HG03520 (cell line): ENCODE measurements around the gene AMMECR1.
A peak's percentile ranks its signal among the peaks of the same experiment; 100 is the strongest.
"Not testable (repeated sequence)": the region's sequence is repeated elsewhere in the genome, so short reads cannot be mapped to it uniquely, and the experiment has no call there.

Source experiments
- ATAC-seq: cut with Tn5 transposase; IDR thresholded peaks from one replicate; pipeline ENCODE4 v1.9.1; 2021; ENCODE audit warnings: mild to moderate bottlenecking, moderate library complexity; ENCODE audit not compliant: unreplicated experiment

AMMECR1 gene

GRCh38 chrX:110173192-110174175 lies 144.4 kb downstream of the AMMECR1 start:
- ATAC-seq, result no peak

- ATAC-seq, result peak; percentile 99
These were observed 145.7 kb downstream of the AMMECR1 start for GRCh38 chrX:110172215-110172614.

- ATAC-seq, result no peak
These were observed 146.4 kb downstream of the AMMECR1 start for GRCh38 chrX:110171442-110171841.

- ATAC-seq, result no peak
These were observed 147.9 kb downstream of the AMMECR1 start for GRCh38 chrX:110170029-110170428.

- no peak for ATAC-seq
These were observed 149.3 kb downstream of the AMMECR1 start for GRCh38 chrX:110168585-110168984.

GRCh38 chrX:110167952-110168451 lies 149.9 kb downstream of the AMMECR1 start:
- ATAC-seq, result no peak

GRCh38 chrX:110163488-110163887 lies 154.4 kb downstream of the AMMECR1 start:
- no peak for ATAC-seq

- ATAC-seq, result no peak
These were observed 155.0 kb downstream of the AMMECR1 start for GRCh38 chrX:110162867-110163266.

GRCh38 chrX:110162131-110162530 lies 155.8 kb downstream of the AMMECR1 start:
- no peak for ATAC-seq

GRCh38 chrX:110161361-110161686 lies 156.6 kb downstream of the AMMECR1 start:
- ATAC-seq, result no peak

GRCh38 chrX:110159865-110160264 lies 158.0 kb downstream of the AMMECR1 start:
- no peak for ATAC-seq

GRCh38 chrX:110159235-110159634 lies 158.7 kb downstream of the AMMECR1 start:
- ATAC-seq, result no peak

- no peak for ATAC-seq
These were observed 160.4 kb downstream of the AMMECR1 start for GRCh38 chrX:110157444-110157843.

GRCh38 chrX:110156167-110156754 lies 161.6 kb downstream of the AMMECR1 start:
- ATAC-seq, result no peak

GRCh38 chrX:110155759-110156158 lies 162.1 kb downstream of the AMMECR1 start:
- ATAC-seq, result no peak

- not testable (repeated sequence) for ATAC-seq
These were observed 163.6 kb downstream of the AMMECR1 start for GRCh38 chrX:110154328-110154727.

GRCh38 chrX:110153896-110154295 lies 164.0 kb downstream of the AMMECR1 start:
- no peak for ATAC-seq

GRCh38 chrX:110153244-110153643 lies 164.6 kb downstream of the AMMECR1 start:
- ATAC-seq, result no peak

- peak; percentile 72 for ATAC-seq
These were observed 171.4 kb downstream of the AMMECR1 start for GRCh38 chrX:110146521-110146920.

- peak; percentile 68 for ATAC-seq
These were observed 172.0 kb downstream of the AMMECR1 start for GRCh38 chrX:110145854-110146253.

- ATAC-seq, result no peak
These were observed 172.6 kb downstream of the AMMECR1 start for GRCh38 chrX:110145311-110145710.
